ENCODE data around the gene ING2.
"Not testable (repeated sequence)": the region's sequence is repeated elsewhere in the genome, so short reads cannot be mapped to it uniquely, and the experiment has no call there.

The ING2 gene

GRCh38 chr4:183543435-183543834 is 38.6 kb downstream of the ING2 start:
- in situ Hi-C loops (cut with MboI; ENCODE audit: low pct_unique_long_range_greater_than_20kb, low sequenced_read_pairs, unreplicated experiment): no loop called here
- TF ChIP-seq CTCF (IDR thresholded peaks at IDR 0.05; ENCODE audit: extremely low read depth, insufficient read depth, missing control alignments): no peak
- DNase-seq (ENCODE audit: low spot score): no peak

GRCh38 chr4:183544109-183544508 is 39.3 kb downstream of the ING2 start:
- in situ Hi-C loops (cut with MboI; ENCODE audit: low pct_unique_long_range_greater_than_20kb, low sequenced_read_pairs, unreplicated experiment): no loop called here
- no peak for TF ChIP-seq CTCF (IDR thresholded peaks at IDR 0.05; ENCODE audit: extremely low read depth, insufficient read depth, missing control alignments)
- no peak for DNase-seq (ENCODE audit: low spot score)

GRCh38 chr4:183546376-183546775 is 41.5 kb downstream of the ING2 start:
- no peak for TF ChIP-seq CTCF (IDR thresholded peaks at IDR 0.05; ENCODE audit: extremely low read depth, insufficient read depth, missing control alignments)
- in situ Hi-C loops (cut with MboI; ENCODE audit: low pct_unique_long_range_greater_than_20kb, low sequenced_read_pairs, unreplicated experiment): no loop called here

GRCh38 chr4:183548306-183548705 is 43.4 kb downstream of the ING2 start:
- TF ChIP-seq CTCF (IDR thresholded peaks at IDR 0.05; ENCODE audit: extremely low read depth, insufficient read depth, missing control alignments): no peak
- in situ Hi-C loops (cut with MboI; ENCODE audit: low pct_unique_long_range_greater_than_20kb, low sequenced_read_pairs, unreplicated experiment): no loop called here
- DNase-seq (ENCODE audit: low spot score): no peak

More at GRCh38 chr4:183546376-183546775, 41.5 kb downstream of the ING2 start:
- no peak for DNase-seq (ENCODE audit: low spot score)

- DNase-seq (ENCODE audit: low spot score): no peak
- in situ Hi-C loops (cut with MboI; ENCODE audit: low pct_unique_long_range_greater_than_20kb, low sequenced_read_pairs, unreplicated experiment): no loop called here
- TF ChIP-seq CTCF (IDR thresholded peaks at IDR 0.05; ENCODE audit: extremely low read depth, insufficient read depth, missing control alignments): no peak
Observed at GRCh38 chr4:183550345-183551093, 45.7 kb downstream of the ING2 start.

GRCh38 chr4:183552274-183553146 is 47.7 kb downstream of the ING2 start:
- no peak for DNase-seq (ENCODE audit: low spot score)
- in situ Hi-C loops (cut with MboI; ENCODE audit: low pct_unique_long_range_greater_than_20kb, low sequenced_read_pairs, unreplicated experiment): no loop called here
- no peak for TF ChIP-seq CTCF (IDR thresholded peaks at IDR 0.05; ENCODE audit: extremely low read depth, insufficient read depth, missing control alignments)

- DNase-seq (ENCODE audit: low spot score); in situ Hi-C loops (cut with MboI; ENCODE audit: low pct_unique_long_range_greater_than_20kb, low sequenced_read_pairs, unreplicated experiment): not testable (repeated sequence)
Observed at GRCh38 chr4:183553147-183553478, 48.3 kb downstream of the ING2 start.
